PC-3 (cell line): ENCODE measurements around the gene KISS1. TPM values are rescaled to one million over a fixed set of nuclear protein-coding genes. Genes with fewer than 3 reads are reported as not detected.

Experiments
- ATAC-seq: fragments of 200-7000 bp; cut with Tn5 transposase; 2 replicates; pipeline ENCODE4 v1.9.1; 2020; ENCODE audit warnings: mild to moderate bottlenecking, moderate library complexity
- BruUV-seq: library from RNA; stranded (reverse); fragments of 400-500 nt; replicated peaks from 2 replicates; lab custom pipeline; 2021; lab: Mats Ljungman, UMichigan
- CTCF ChIA-PET: fragments of 300-600 bp; sonication (Branson Sonifier 250); formaldehyde crosslinking; loops from one replicate; lab custom pipeline; 2022; ENCODE audit warnings: antibody characterized with exemption; lab: Charles Lee
- POLR2A ChIA-PET: fragments of 300-600 bp; sonication (Branson Sonifier 250); formaldehyde crosslinking; loops from one replicate; lab custom pipeline; 2022; ENCODE audit warnings: antibody characterized with exemption; ENCODE audit not compliant: unreplicated experiment; lab: Charles Lee
- DNase-seq: peaks from one replicate; pipeline ENCODE4 v3.0.0-alpha.2; 2015
- H2AFZ ChIP-seq: fragments of 300-600 bp; sonication (generic); 2 replicates; pipeline ENCODE4 v1.6.0; 2016; ENCODE audit warnings: antibody characterized with exemption, low read length
- H3F3A ChIP-seq: fragments of 300-600 bp; sonication (generic); one replicate; pipeline ENCODE4 v1.6.0; 2017; ENCODE audit warnings: antibody characterized with exemption, low read length, control low read depth, mild to moderate bottlenecking; ENCODE audit not compliant: unreplicated experiment
- H3K27ac ChIP-seq: fragments of 300-600 bp; sonication (generic); 2 replicates; pipeline ENCODE4 v1.5.1; 2016; ENCODE audit warnings: mild to moderate bottlenecking, low read length
- H3K27me3 ChIP-seq: fragments of 300-600 bp; sonication (generic); 2 replicates; pipeline ENCODE4 v1.6.1; 2016; ENCODE audit warnings: low read length, mixed read lengths
- H3K36me3 ChIP-seq: fragments of 300-600 bp; sonication (generic); 2 replicates; pipeline ENCODE4 v1.6.1; 2016; ENCODE audit warnings: low read depth, mixed run types, low read length, mixed read lengths
- H3K4me1 ChIP-seq: fragments of 300-600 bp; sonication (generic); 2 replicates; pipeline ENCODE4 v1.5.1; 2016; ENCODE audit warnings: low read length; ENCODE audit not compliant: insufficient read depth
- H3K4me2 ChIP-seq: fragments of 300-600 bp; sonication (generic); 2 replicates; pipeline ENCODE4 v1.6.0; 2016; ENCODE audit warnings: low read length
- H3K4me3 ChIP-seq: fragments of 300-600 bp; sonication (generic); 2 replicates; pipeline ENCODE4 v1.5.1; 2016; ENCODE audit warnings: mild to moderate bottlenecking, low read length, mixed read lengths
- H3K79me2 ChIP-seq: fragments of 300-600 bp; sonication (generic); 2 replicates; pipeline ENCODE4 v1.6.1; 2017; ENCODE audit warnings: low read length, mixed read lengths
- H3K9ac ChIP-seq: fragments of 300-600 bp; sonication (generic); 2 replicates; pipeline ENCODE4 v1.6.0; 2016; ENCODE audit warnings: mild to moderate bottlenecking, low read length
- H3K9me2 ChIP-seq: fragments of 300-600 bp; sonication (generic); replicated peaks from 2 replicates; pipeline ENCODE4 v1.6.1; 2016; ENCODE audit warnings: mixed run types, low read length, mixed read lengths
- H3K9me3 ChIP-seq: fragments of 300-600 bp; sonication (generic); 2 replicates; pipeline ENCODE4 v1.6.1; 2016; ENCODE audit warnings: low read length, mixed read lengths
- H4K20me1 ChIP-seq: fragments of 300-600 bp; sonication (generic); 2 replicates; pipeline ENCODE4 v1.6.1; 2016; ENCODE audit warnings: low read length, mixed read lengths
- CTCF ChIP-seq: fragments of 300-600 bp; sonication (generic); conservative IDR thresholded peaks from 2 replicates; pipeline ENCODE4 v1.5.1; 2017; ENCODE audit warnings: antibody characterized with exemption, low read depth, mild to moderate bottlenecking, low read length
- EZH2 ChIP-seq: fragments of 300-600 bp; sonication (generic); IDR thresholded peaks from one replicate; pipeline ENCODE4 v1.6.1; 2017; ENCODE audit warnings: antibody characterized with exemption, mild to moderate bottlenecking, low read length; ENCODE audit not compliant: unreplicated experiment
- EZH2phosphoT487 ChIP-seq: fragments of 300-600 bp; sonication (generic); IDR thresholded peaks from 2 replicates; pipeline ENCODE4 v1.6.1; 2018; ENCODE audit warnings: mild to moderate bottlenecking, antibody characterized with exemption, low read length, borderline replicate concordance
- intact Hi-C: fragments of 100-400 bp; cut with micrococcal nuclease; formaldehyde crosslinking; loops from 2 replicates; pipeline ENCODE4 v1.9.0; 2023
- total RNA-seq: library from RNA; depleted of rRNA; stranded (reverse); fragments of >200 nt; gene quantifications from 2 replicates; pipeline ENCODE4 v1.2.3, GENCODE V29; 2014

The KISS1 gene
- total RNA-seq, 1 experiment from 2014 or later, result 12.3 TPM

DNA sequence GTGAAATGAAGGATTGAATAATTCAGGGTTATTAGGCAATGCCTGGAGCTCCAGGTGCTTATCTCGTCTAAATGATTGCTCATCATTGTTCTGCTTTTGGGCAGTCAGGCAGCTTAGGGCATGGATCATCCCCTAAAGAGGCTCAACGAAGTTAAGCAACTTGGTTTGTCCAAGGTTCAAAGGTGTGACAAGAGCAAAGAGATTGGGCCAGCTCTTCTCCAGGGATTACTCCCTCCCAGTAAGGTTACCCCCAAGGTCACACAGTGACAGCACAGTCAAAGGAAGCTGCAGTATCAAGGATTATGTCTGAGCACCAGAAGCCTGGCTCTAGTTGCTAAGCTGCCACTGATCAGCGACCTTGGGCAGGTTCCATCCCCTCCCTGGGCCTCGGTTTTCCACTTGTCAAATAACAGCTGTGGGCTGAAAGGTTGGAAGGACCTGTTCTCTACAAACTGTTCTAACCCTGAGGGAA is 51.2 kb downstream of the KISS1 start:
- TF ChIP-seq EZH2 (no peak), EZH2phosphoT487 (no peak), CTCF (no peak)
- Histone ChIP-seq H3K9ac (no peak overlapping the region), H3F3A (no peaks in the 10 kb centered on the region), H3K4me1 (no peaks in the 10 kb centered on the region), H3K4me3 (no peak overlapping the region), H3K79me2 (no peaks in the 10 kb centered on the region), H3K9me3 (no peaks in the 10 kb centered on the region), H3K27ac (no peak overlapping the region), H3K9me2 (no peaks in the 10 kb centered on the region), H2AFZ (no peak overlapping the region), H4K20me1 (no peaks in the 10 kb centered on the region), H3K4me2 (no peak overlapping the region), H3K36me3 (no peaks in the 10 kb centered on the region), H3K27me3 (no peaks in the 10 kb centered on the region)
- POLR2A ChIA-PET, result no interaction called here
- DNase-seq (no peak), ATAC-seq (no peak)
- no TSS peak for BruUV-seq
- CTCF ChIA-PET, result no interaction called here
- intact Hi-C loops, result no loop called here

DNA sequence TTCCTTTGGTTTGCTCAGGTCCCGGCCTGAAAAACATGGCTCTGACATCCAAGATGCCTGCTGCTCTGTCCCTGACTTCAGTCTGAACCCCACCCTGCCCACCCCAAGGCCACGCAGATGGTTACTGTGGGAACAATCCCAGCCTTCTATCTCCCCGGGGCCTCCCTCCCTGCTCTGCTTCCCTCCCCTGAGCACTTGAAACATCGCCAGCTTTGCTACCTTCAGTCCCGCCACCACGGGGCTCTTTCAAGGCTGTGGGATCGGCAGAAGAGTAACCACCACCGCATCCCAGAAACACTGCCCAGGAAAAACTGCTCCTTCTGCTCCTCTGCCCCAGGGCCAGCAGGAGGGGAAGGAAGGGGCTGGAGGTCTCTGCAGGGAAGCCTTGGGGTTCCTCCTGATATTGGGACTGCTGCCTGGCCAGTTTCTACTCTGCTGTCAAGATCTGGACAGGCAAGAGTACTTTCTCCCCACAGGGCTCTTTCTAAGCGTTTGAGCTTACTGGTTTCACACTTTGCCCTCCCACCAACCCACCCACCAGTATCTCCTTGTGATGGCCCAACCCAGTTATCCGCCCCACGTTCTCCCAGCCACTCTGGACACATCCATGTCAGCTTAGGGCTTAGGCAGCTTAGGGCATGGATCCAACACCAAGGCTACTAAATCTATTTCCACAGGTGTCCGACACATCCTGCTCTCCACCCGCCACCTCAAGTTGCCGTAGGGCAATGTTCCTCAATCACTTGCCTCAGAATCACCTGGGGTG is 52.8 kb downstream of the KISS1 start:
- H3K4me2 ChIP-seq, result no peak overlapping the region
- H3K9ac ChIP-seq, result no peak overlapping the region
- no peaks in the 10 kb centered on the region for H3K27me3 ChIP-seq
- no peaks in the 10 kb centered on the region for H3K36me3 ChIP-seq
- no peaks in the 10 kb centered on the region for H3K79me2 ChIP-seq
- no peak overlapping the region for H3K27ac ChIP-seq
- POLR2A ChIA-PET, result no interaction called here
- H3K4me1 ChIP-seq, result no peaks in the 10 kb centered on the region
- intact Hi-C loops, result no loop called here
- BruUV-seq, result no TSS peak
- CTCF ChIA-PET, result interaction anchor here (0.6 kb wide), 1 partner anchor 1464 kb away, joined by 5 read pairs; no protein-coding TSS in a partner anchor
- TF ChIP-seq CTCF (no peak), EZH2phosphoT487 (no peak), EZH2 (no peak)
- no peaks in the 10 kb centered on the region for H3K9me3 ChIP-seq
- ATAC-seq, result no peak
- H3F3A ChIP-seq, result no peaks in the 10 kb centered on the region
- DNase-seq, result no peak
- no peak overlapping the region for H3K4me3 ChIP-seq
- H4K20me1 ChIP-seq, result no peaks in the 10 kb centered on the region
- H2AFZ ChIP-seq, result no peak overlapping the region
- H3K9me2 ChIP-seq, result no peaks in the 10 kb centered on the region
